Neural crest cell (in vitro differentiated cells): Measurements from ENCODE around the gene SORT1. TPM values are rescaled to one million over a fixed set of nuclear protein-coding genes. Genes with fewer than 3 reads are reported as not detected.
A peak's percentile ranks its signal among the peaks of the same experiment; 100 is the strongest.

Source experiments
- DNase-seq: peaks from one replicate; pipeline ENCODE4 v3.0.0; 2021; ENCODE audit warnings: low read depth, mixed read lengths, low spot score
- H3K27ac Mint-ChIP-seq: one replicate; pipeline ENCODE4 v1.8.0; 2021; ENCODE audit warnings: mild to moderate bottlenecking, mixed read lengths; ENCODE audit not compliant: unreplicated experiment
- H3K27me3 Mint-ChIP-seq: 2 replicates; pipeline ENCODE4 v1.8.0; 2021; ENCODE audit warnings: low read depth, mild to moderate bottlenecking, mixed read lengths
- H3K36me3 Mint-ChIP-seq: 2 replicates; pipeline ENCODE4 v1.8.0; 2021; ENCODE audit warnings: low read depth, mild to moderate bottlenecking, mixed read lengths
- H3K4me1 Mint-ChIP-seq: 2 replicates; pipeline ENCODE4 v1.8.0; 2021; ENCODE audit warnings: mixed read lengths
- H3K4me3 Mint-ChIP-seq: one replicate; pipeline ENCODE4 v1.8.0; 2021; ENCODE audit warnings: mild to moderate bottlenecking, mixed read lengths
- H3K9me3 Mint-ChIP-seq: 2 replicates; pipeline ENCODE4 v1.8.0; 2021; ENCODE audit warnings: mixed read lengths
- total RNA-seq: library from RNA; stranded (reverse); gene quantifications from 2 replicates; pipeline ENCODE4 v1.2.1, GENCODE V29; 2021
- TF ChIP-seq, protein P1 (sequence below): fragments of 200-600 bp; sonication (generic); conservative IDR thresholded peaks from 2 replicates; pipeline ENCODE4 v1.5.0; 2021; ENCODE audit warnings: antibody characterized with exemption, mild to moderate bottlenecking

SORT1 gene
- total RNA-seq, 1 donor from 2014 or later = 60.8 TPM

DNA sequence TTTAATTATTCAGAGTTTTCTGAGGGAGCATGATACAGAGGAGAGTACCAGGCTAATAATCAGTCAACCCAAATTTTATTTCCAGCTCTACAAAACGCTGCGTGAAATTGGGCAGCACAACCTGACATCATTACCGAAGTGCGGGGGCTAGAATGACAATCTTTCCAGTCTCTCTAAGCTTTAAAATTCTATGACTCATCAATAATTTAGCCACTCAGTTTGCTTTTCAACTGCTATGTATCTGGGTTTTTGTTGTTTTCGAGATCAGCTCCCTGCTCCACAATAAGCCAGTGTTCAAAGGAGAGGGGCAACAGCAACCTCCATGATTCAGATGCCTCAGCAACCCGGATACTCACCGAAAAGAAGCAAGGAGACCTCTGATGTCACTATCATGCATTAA is 13.9 kb downstream of the SORT1 start:
- Mint-ChIP-seq H3K27me3 (no peaks in the 10 kb centered on the region), H3K27ac (peak overlapping the region; percentile 7), H3K36me3 (no peaks in the 10 kb centered on the region), H3K9me3 (no peaks in the 10 kb centered on the region), H3K4me3 (no peak overlapping the region), H3K4me1 (peaks cover 24% of the 10 kb centered on the region)
- DNase-seq = no peak
- TF ChIP-seq, protein P1, sequence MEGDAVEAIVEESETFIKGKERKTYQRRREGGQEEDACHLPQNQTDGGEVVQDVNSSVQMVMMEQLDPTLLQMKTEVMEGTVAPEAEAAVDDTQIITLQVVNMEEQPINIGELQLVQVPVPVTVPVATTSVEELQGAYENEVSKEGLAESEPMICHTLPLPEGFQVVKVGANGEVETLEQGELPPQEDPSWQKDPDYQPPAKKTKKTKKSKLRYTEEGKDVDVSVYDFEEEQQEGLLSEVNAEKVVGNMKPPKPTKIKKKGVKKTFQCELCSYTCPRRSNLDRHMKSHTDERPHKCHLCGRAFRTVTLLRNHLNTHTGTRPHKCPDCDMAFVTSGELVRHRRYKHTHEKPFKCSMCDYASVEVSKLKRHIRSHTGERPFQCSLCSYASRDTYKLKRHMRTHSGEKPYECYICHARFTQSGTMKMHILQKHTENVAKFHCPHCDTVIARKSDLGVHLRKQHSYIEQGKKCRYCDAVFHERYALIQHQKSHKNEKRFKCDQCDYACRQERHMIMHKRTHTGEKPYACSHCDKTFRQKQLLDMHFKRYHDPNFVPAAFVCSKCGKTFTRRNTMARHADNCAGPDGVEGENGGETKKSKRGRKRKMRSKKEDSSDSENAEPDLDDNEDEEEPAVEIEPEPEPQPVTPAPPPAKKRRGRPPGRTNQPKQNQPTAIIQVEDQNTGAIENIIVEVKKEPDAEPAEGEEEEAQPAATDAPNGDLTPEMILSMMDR = no peak

DNA sequence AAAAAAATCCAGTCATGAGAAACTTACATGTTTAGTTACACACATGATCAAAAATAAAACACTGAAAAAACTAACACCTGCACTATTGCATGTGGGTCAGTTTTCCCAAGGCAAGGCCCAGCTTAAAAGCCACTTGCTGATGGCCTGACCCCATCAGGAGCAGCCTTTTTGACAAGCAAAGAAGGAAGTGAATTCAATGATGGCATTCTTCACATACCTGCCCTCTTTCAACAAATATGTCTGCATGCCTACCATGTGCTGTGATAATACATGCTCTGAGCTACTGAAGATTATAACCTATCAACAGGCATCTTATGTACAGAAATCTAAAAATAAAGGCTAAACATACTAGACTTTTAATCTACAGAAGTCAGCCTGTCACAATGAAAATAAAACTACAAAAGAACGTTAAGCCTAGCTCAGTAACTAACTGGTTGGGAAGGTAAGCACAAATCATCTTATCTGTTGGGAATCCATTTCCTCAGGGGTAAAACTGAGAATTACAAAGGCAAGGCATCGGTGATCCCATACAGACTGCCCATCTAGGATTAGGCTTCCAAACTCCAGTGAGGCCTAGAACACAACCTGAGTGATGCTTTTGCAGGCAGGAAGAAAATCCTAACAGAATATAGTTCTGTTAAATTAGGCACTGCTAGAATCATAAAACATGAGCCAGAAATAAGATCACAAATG is 14.5 kb downstream of the SORT1 start:
- Mint-ChIP-seq H3K4me3 (no peak overlapping the region), H3K27ac (peak overlapping the region; percentile 5), H3K36me3 (no peaks in the 10 kb centered on the region), H3K27me3 (no peaks in the 10 kb centered on the region), H3K9me3 (no peaks in the 10 kb centered on the region), H3K4me1 (peaks cover 22% of the 10 kb centered on the region)
- TF ChIP-seq, protein P1 = no peak
- no peak for DNase-seq

- H3K4me1 Mint-ChIP-seq = peaks cover 22% of the 10 kb centered on the region
- no peaks in the 10 kb centered on the region for H3K27me3 Mint-ChIP-seq
- no peaks in the 10 kb centered on the region for H3K36me3 Mint-ChIP-seq
- TF ChIP-seq, protein P1 = no peak
- no peak for DNase-seq
- no peak overlapping the region for H3K4me3 Mint-ChIP-seq
- no peak overlapping the region for H3K27ac Mint-ChIP-seq
- H3K9me3 Mint-ChIP-seq = no peaks in the 10 kb centered on the region
Measured at GRCh38 chr1:109381573-109381972, 16.1 kb downstream of the SORT1 start.

GRCh38 chr1:109379907-109380306 is 17.8 kb downstream of the SORT1 start:
- no peak for DNase-seq
- H3K36me3 Mint-ChIP-seq = no peaks in the 10 kb centered on the region
- no peaks in the 10 kb centered on the region for H3K27me3 Mint-ChIP-seq
- no peak overlapping the region for H3K4me3 Mint-ChIP-seq
- peaks cover 3% of the 10 kb centered on the region for H3K9me3 Mint-ChIP-seq
- peaks cover 22% of the 10 kb centered on the region for H3K4me1 Mint-ChIP-seq
- H3K27ac Mint-ChIP-seq = no peak overlapping the region
- TF ChIP-seq, protein P1 = no peak

DNA sequence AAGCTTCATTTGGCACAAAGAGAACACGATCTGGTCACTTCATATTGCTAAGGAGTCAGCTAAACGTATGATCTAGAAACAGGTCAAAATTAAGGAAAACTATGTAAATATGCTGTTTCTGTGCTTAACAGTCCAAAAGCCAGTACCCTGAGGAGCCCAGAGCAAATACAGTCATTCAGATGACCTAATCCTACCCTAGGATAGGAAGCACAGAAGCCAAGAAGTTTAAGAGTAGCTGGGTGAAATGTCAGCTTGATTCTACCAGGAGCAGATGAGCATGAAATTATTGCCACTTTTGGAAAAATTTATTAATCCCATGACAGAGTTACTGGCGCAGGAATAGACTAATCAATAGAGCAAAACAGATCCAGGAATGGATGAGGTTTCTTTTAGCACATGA is 18.3 kb downstream of the SORT1 start:
- Mint-ChIP-seq H3K27me3 (no peaks in the 10 kb centered on the region), H3K4me1 (peaks cover 21% of the 10 kb centered on the region), H3K27ac (no peak overlapping the region), H3K9me3 (peaks cover 3% of the 10 kb centered on the region), H3K4me3 (no peak overlapping the region), H3K36me3 (no peaks in the 10 kb centered on the region)
- TF ChIP-seq, protein P1 = no peak
- no peak for DNase-seq
